K562 (cell line): ENCODE data around the gene DCPS. TPM values are rescaled to one million over a fixed set of nuclear protein-coding genes. Genes with fewer than 3 reads are reported as not detected.

Experiments
- ATAC-seq: fragments of 200-7000 bp; cut with Tn5 transposase; 3 replicates; pipeline ENCODE4 v1.9.1; 2020; ENCODE audit warnings: moderate library complexity
- BruUV-seq: library from RNA; stranded (reverse); fragments of 400-500 nt; replicated peaks from 2 replicates; lab custom pipeline; 2021; lab: Mats Ljungman, UMichigan
- CTCF ChIA-PET: fragments of 300-600 bp; formaldehyde crosslinking; extraction: SDS; loops from one replicate; lab custom pipeline; 2021; ENCODE audit warnings: low intra/inter-chr PET ratio; lab: Yijun Ruan, JAX
- POLR2A ChIA-PET: fragments of 300-600, 350-650 bp; sonication (Branson Sonifier 250); formaldehyde crosslinking; extraction: SDS; loops from one replicate; lab custom pipeline; 2021; ENCODE audit warnings: antibody characterized with exemption, inconsistent platforms; lab: Yijun Ruan, JAX
- DNase-seq, 4 experiments: peaks; one replicate each; pipeline versions ENCODE4 v3.0.0 to v3.0.0-alpha.2; 2011 to 2018; ENCODE audit warnings: low spot score in 3 of 4, mixed read lengths in 3 of 4; ENCODE audit errors: extremely low read depth in 1 of 4
- FAIRE-seq: peaks from 2 replicates; lab custom pipeline; 2011; peaks lifted over from hg19 to GRCh38; lab: Jason Lieb, UNC
- H2AFZ ChIP-seq: 2 replicates; pipeline ENCODE4 v1.6.0; 2011; ENCODE audit warnings: low read depth, low read length, control low read depth, inconsistent platforms
- H3K27ac ChIP-seq: fragments of 200-600 bp; 3 replicates; pipeline ENCODE4 v1.8.0; 2011; ENCODE audit warnings: low read depth, mild to moderate bottlenecking, control low read depth, inconsistent platforms, low read length, moderate library complexity, mixed read lengths; ENCODE audit errors: extremely low read depth
- H3K27me3 ChIP-seq, 2 experiments: fragments of 300-600 bp in 1 of 2; 2 replicates in 1 of 2; 3 replicates in 1 of 2; pipeline versions ENCODE4 v1.6.0 to v1.8.0; 2011; ENCODE audit warnings: inconsistent platforms in 2 of 2, low read length in 2 of 2, mild to moderate bottlenecking in 1 of 2, mixed read lengths in 1 of 2, moderate library complexity in 1 of 2; ENCODE audit not compliant: control insufficient read depth in 2 of 2, insufficient read depth in 2 of 2
- H3K36me3 ChIP-seq: fragments of 300-600 bp; 3 replicates; pipeline ENCODE4 v1.8.0; 2011; ENCODE audit warnings: mild to moderate bottlenecking, low read length, inconsistent platforms; ENCODE audit not compliant: control insufficient read depth, insufficient read depth
- H3K4me1 ChIP-seq, 2 experiments: fragments of 200-600 bp in 1 of 2; replicated peaks in 1 of 2; 2 replicates in 1 of 2; 3 replicates in 1 of 2; pipeline versions ENCODE4 v1.5.1 to v1.8.0; 2011; ENCODE audit warnings: inconsistent platforms in 2 of 2, low read length in 2 of 2, mild to moderate bottlenecking in 1 of 2, mixed read lengths in 1 of 2, moderate library complexity in 1 of 2; ENCODE audit not compliant: control insufficient read depth in 2 of 2, insufficient read depth in 2 of 2
- H3K4me2 ChIP-seq: 2 replicates; pipeline ENCODE4 v1.6.1; 2011; ENCODE audit warnings: low read length, control low read depth, inconsistent platforms, mixed read lengths; ENCODE audit not compliant: insufficient read depth
- H3K4me3 ChIP-seq: fragments of 200-600 bp; sonication (generic), shearing (Covaris generic); 2 replicates; pipeline ENCODE4 v1.5.1; 2016; ENCODE audit warnings: control low read depth, inconsistent platforms
- H3K79me2 ChIP-seq: fragments of 200-600 bp; 3 replicates; pipeline ENCODE4 v1.8.0; 2011; ENCODE audit warnings: low read length, inconsistent platforms; ENCODE audit not compliant: control insufficient read depth, insufficient read depth
- H3K9ac ChIP-seq, 2 experiments: 2 replicates each; pipeline versions ENCODE4 v1.6.0 to v1.6.1; 2011; ENCODE audit warnings: low read depth in 2 of 2, low read length in 2 of 2, control low read depth in 1 of 2, inconsistent platforms in 1 of 2, mild to moderate bottlenecking in 1 of 2, mixed read lengths in 1 of 2; ENCODE audit not compliant: insufficient read depth in 1 of 2
- H3K9me1 ChIP-seq: one replicate; pipeline ENCODE4 v1.6.0; 2011; ENCODE audit warnings: inconsistent platforms, mild to moderate bottlenecking, low read length, moderate library complexity; ENCODE audit not compliant: control insufficient read depth, insufficient read depth
- H3K9me3 ChIP-seq: replicated peaks from 2 replicates; pipeline ENCODE4 v1.5.1; 2011; ENCODE audit warnings: low read depth, low read length, inconsistent platforms; ENCODE audit not compliant: control insufficient read depth, insufficient read depth
- H4K20me1 ChIP-seq: replicated peaks from 2 replicates; pipeline ENCODE4 v1.6.1; 2011; ENCODE audit warnings: low read length, inconsistent platforms, mixed read lengths; ENCODE audit not compliant: control insufficient read depth, insufficient read depth
- POLR2G ChIP-seq: fragments of 200-400 bp; formaldehyde crosslinking; IDR thresholded peaks from 2 replicates; pipeline ENCODE4 v1.6.1; 2017; ENCODE audit warnings: low read depth, mild to moderate bottlenecking, antibody characterized with exemption, low read length, moderate library complexity
- WGBS: fragments of 100-300 bp; shearing (Covaris generic); methylation state at CpG from one replicate; pipeline ENCODE4 v1.1.6; 2016; ENCODE audit warnings: low coverage, mixed read lengths; ENCODE audit not compliant: insufficient coverage; ENCODE audit errors: missing lambda C conversion rate; 5-methylcytosine and 5-hydroxymethylcytosine counted together
- in situ Hi-C: fragments of 300-500 bp; cut with MboI; formaldehyde crosslinking; loops from 4 replicates; pipeline ENCODE4 v1.15.0; 2018; ENCODE audit warnings: inconsistent platforms, mixed read lengths
- intact Hi-C: fragments of 100-400 bp; cut with micrococcal nuclease; formaldehyde crosslinking; loops from 2 replicates; pipeline ENCODE4 v1.14.2; 2022
- polyA plus RNA-seq, 8 experiments: library from polyadenylated mRNA; depleted of rRNA in 4 of 8; stranded (reverse) in 5 of 8; unstranded in 3 of 8; fragments of >200 nt; fragmentation: Nextera tagmentation in 2 of 8; fragmentation: Illumina TruSeq in 1 of 8; extraction: Ambion mirVana in 2 of 8; extraction: Trizol in 1 of 8; gene quantifications; 2 replicates each; pipeline versions ENCODE4 v1.2.1 to v1.2.3, GENCODE V29; 2011 to 2014; ENCODE audit warnings: inconsistent platforms in 1 of 8, missing spikeins in 1 of 8
- total RNA-seq, 7 experiments: library from RNA; depleted of rRNA in 6 of 7; stranded (reverse); fragments of >200 nt in 6 of 7; fragmentation: Illumina TruSeq in 2 of 7; extraction: Trizol in 2 of 7; gene quantifications; 2 replicates each; pipeline versions ENCODE4 v1.2.1 to v1.2.3, GENCODE V29; 2011 to 2021; ENCODE audit warnings: low replicate concordance in 1 of 7
- TF ChIP-seq, protein P1 (sequence below), 2 experiments: fragments of 450-650 bp; conservative IDR thresholded peaks; 2 replicates each; pipeline ENCODE4 v1.6.1; 2017; ENCODE audit warnings: mild to moderate bottlenecking in 2 of 2, moderate library complexity in 2 of 2

DCPS gene
- total and polyA plus RNA-seq, 9 of the 15 experiments (the other 6 are each of a cell fraction or from before 2014, with no cell fraction given) = 8.7 to 38.1 (median 17.9) TPM

DNA sequence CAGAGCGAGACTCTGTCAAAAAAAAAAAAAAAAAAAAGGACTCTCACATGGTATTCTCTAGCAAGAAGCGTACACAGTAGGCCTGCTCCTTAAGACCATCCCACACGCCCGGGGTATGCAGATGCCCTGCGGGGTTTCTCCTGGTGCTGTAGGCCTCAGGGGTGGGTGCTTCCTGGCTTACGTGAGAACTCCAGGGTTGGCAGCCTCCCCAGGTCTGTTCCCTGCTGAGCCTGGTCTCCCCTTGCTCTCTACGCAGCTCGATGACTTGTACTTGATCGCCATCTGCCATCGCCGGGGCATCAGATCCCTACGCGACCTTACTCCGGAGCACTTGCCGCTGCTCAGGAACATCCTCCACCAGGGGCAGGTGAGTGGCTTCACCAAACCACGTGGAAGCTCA lies 39.2 kb downstream of the DCPS start:
- CTCF ChIA-PET = no interaction called here
- ATAC-seq = no peak
- no TSS peak for BruUV-seq
- intact Hi-C loops (no loop called here), in situ Hi-C loops (no loop called here)
- no peak overlapping the region for H3K4me3 ChIP-seq
- peak overlapping the region in 1 of 2 experiments; percentile 29; a peak in 1 of 4 replicates for H3K9ac ChIP-seq
- DNase-seq = no peak
- no peak overlapping the region for H2AFZ ChIP-seq
- H3K9me3 ChIP-seq = no peaks in the 10 kb centered on the region
- FAIRE-seq = no peak
- peaks cover 51% of the 10 kb centered on the region; the same call in 2 of the 3 replicates for H3K36me3 ChIP-seq
- no peak overlapping the region for H3K27ac ChIP-seq
- H4K20me1 ChIP-seq = peaks cover 5% of the 10 kb centered on the region; the same call in 1 of the 2 replicates
- H3K27me3 ChIP-seq = no peaks in the 10 kb centered on the region
- peaks cover 5% of the 10 kb centered on the region; the same call in 2 of the 3 replicates for H3K79me2 ChIP-seq
- no peak overlapping the region for H3K4me2 ChIP-seq
- TF ChIP-seq, protein P1, sequence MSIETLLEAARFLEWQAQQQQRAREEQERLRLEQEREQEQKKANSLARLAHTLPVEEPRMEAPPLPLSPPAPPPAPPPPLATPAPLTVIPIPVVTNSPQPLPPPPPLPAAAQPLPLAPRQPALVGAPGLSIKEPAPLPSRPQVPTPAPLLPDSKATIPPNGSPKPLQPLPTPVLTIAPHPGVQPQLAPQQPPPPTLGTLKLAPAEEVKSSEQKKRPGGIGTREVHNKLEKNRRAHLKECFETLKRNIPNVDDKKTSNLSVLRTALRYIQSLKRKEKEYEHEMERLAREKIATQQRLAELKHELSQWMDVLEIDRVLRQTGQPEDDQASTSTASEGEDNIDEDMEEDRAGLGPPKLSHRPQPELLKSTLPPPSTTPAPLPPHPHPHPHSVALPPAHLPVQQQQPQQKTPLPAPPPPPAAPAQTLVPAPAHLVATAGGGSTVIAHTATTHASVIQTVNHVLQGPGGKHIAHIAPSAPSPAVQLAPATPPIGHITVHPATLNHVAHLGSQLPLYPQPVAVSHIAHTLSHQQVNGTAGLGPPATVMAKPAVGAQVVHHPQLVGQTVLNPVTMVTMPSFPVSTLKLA (conservative IDR thresholded peaks at IDR 0.05) = no peak
- TF ChIP-seq POLR2G = 0 out of 2 replicates have a peak, but pooled peaks have one; percentile 28
- POLR2A ChIA-PET = no interaction called here
- peaks cover 39 to 60% of the 10 kb centered on the region in 2 experiments for H3K4me1 ChIP-seq
- H3K9me1 ChIP-seq = peaks cover 10% of the 10 kb centered on the region
- WGBS = 96% methylated on average over 14 of the region's 16 CpGs
